Measurements from ENCODE around the gene ING4.

GRCh38 chr12:6641131-6641530 lies 21.8 kb downstream of the ING4 start:
- no peak for TF ChIP-seq CTCF (conservative IDR thresholded peaks at IDR 0.05; ENCODE audit: low read depth, low read length)
- no peak for TF ChIP-seq CEBPB (IDR thresholded peaks at IDR 0.05; ENCODE audit: low read depth, low read length)
- no peak for TF ChIP-seq POLR2A (IDR thresholded peaks at IDR 0.05; ENCODE audit: low read depth, low read length)
- TF ChIP-seq MXI1 (IDR thresholded peaks at IDR 0.05; ENCODE audit: borderline replicate concordance, low read depth, low read length): no peak
- no peak for TF ChIP-seq BHLHE40 (IDR thresholded peaks at IDR 0.05; ENCODE audit: low read depth, low read length)
- no peak for TF ChIP-seq ELK1 (IDR thresholded peaks at IDR 0.05; ENCODE audit: borderline replicate concordance, low read depth, low read length)
- TF ChIP-seq RFX5 (IDR thresholded peaks at IDR 0.05; ENCODE audit: low read depth, low read length): no peak
- TF ChIP-seq MAFK (IDR thresholded peaks at IDR 0.05; ENCODE audit: low read depth, low read length): no peak
- no peak for TF ChIP-seq RCOR1 (IDR thresholded peaks at IDR 0.05; ENCODE audit: insufficient replicate concordance, low read length)
- no peak for TF ChIP-seq RAD21 (IDR thresholded peaks at IDR 0.05; ENCODE audit: low read length)
- TF ChIP-seq, protein P1, sequence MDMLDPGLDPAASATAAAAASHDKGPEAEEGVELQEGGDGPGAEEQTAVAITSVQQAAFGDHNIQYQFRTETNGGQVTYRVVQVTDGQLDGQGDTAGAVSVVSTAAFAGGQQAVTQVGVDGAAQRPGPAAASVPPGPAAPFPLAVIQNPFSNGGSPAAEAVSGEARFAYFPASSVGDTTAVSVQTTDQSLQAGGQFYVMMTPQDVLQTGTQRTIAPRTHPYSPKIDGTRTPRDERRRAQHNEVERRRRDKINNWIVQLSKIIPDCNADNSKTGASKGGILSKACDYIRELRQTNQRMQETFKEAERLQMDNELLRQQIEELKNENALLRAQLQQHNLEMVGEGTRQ (IDR thresholded peaks at IDR 0.05; ENCODE audit: low read depth, low read length): no peak
